IPS-20b (cell line): ENCODE measurements around the gene MAST3.
"Not testable (repeated sequence)": the region's sequence is repeated elsewhere in the genome, so short reads cannot be mapped to it uniquely, and the experiment has no call there.

ENCODE experiments used
- H3K27ac ChIP-seq: one replicate; pipeline ENCODE4 v1.5.1; 2013; ENCODE audit warnings: low read length
- H3K27me3 ChIP-seq: 2 replicates; pipeline ENCODE4 v1.6.1; 2013; ENCODE audit warnings: mild to moderate bottlenecking, low read length, inconsistent platforms; ENCODE audit not compliant: insufficient read depth
- H3K36me3 ChIP-seq: 2 replicates; pipeline ENCODE4 v1.6.1; 2013; ENCODE audit warnings: low read depth, mild to moderate bottlenecking, inconsistent platforms, low read length, moderate library complexity; ENCODE audit not compliant: insufficient read depth
- H3K4me1 ChIP-seq: 2 replicates; pipeline ENCODE4 v1.6.1; 2013; ENCODE audit warnings: mild to moderate bottlenecking, control low read depth, inconsistent platforms, low read length, moderate library complexity; ENCODE audit not compliant: insufficient read depth
- H3K4me3 ChIP-seq: 2 replicates; pipeline ENCODE4 v1.5.1; 2013; ENCODE audit warnings: mild to moderate bottlenecking, low read length, inconsistent platforms
- H3K9ac ChIP-seq: 2 replicates; pipeline ENCODE4 v1.6.1; 2013; ENCODE audit warnings: low read depth, mild to moderate bottlenecking, inconsistent platforms, low read length, moderate library complexity
- H3K9me3 ChIP-seq: 2 replicates; pipeline ENCODE4 v1.6.1; 2013; ENCODE audit warnings: mild to moderate bottlenecking, low read depth, low read length, inconsistent platforms; ENCODE audit not compliant: insufficient read depth

MAST3 gene

GRCh38 chr19:18063463-18063862, 34.1 kb upstream of the MAST3 start:
- no peaks in the 10 kb centered on the region for H3K27me3 ChIP-seq
- no peak overlapping the region for H3K9ac ChIP-seq
- no peaks in the 10 kb centered on the region for H3K9me3 ChIP-seq
- H3K36me3 ChIP-seq: no peaks in the 10 kb centered on the region
- no peak overlapping the region for H3K4me3 ChIP-seq
- H3K4me1 ChIP-seq: no peaks in the 10 kb centered on the region
- H3K27ac ChIP-seq: no peak overlapping the region

- no peaks in the 10 kb centered on the region for H3K4me1 ChIP-seq
- no peaks in the 10 kb centered on the region for H3K27me3 ChIP-seq
- H3K4me3 ChIP-seq: no peak overlapping the region
- H3K9ac ChIP-seq: no peak overlapping the region
- H3K27ac ChIP-seq: no peak overlapping the region
- H3K9me3 ChIP-seq: no peaks in the 10 kb centered on the region
- H3K36me3 ChIP-seq: no peaks in the 10 kb centered on the region
These were observed 32.4 kb upstream of the MAST3 start for GRCh38 chr19:18065173-18065495.

GRCh38 chr19:18068395-18068794, 29.2 kb upstream of the MAST3 start:
- H3K4me1 ChIP-seq: no peaks in the 10 kb centered on the region
- no peak overlapping the region for H3K9ac ChIP-seq
- H3K36me3 ChIP-seq: no peaks in the 10 kb centered on the region
- H3K27ac ChIP-seq: no peak overlapping the region
- no peaks in the 10 kb centered on the region for H3K9me3 ChIP-seq
- H3K4me3 ChIP-seq: no peak overlapping the region
- no peaks in the 10 kb centered on the region for H3K27me3 ChIP-seq

- Histone ChIP-seq H3K4me1 (no peaks in the 10 kb centered on the region), H3K4me3 (no peak overlapping the region), H3K9me3 (no peaks in the 10 kb centered on the region), H3K27ac (no peak overlapping the region), H3K9ac (no peak overlapping the region), H3K27me3 (no peaks in the 10 kb centered on the region), H3K36me3 (no peaks in the 10 kb centered on the region)
These were observed 28.2 kb upstream of the MAST3 start for GRCh38 chr19:18069383-18069782.

- Histone ChIP-seq H3K9ac (no peak overlapping the region), H3K4me1 (no peaks in the 10 kb centered on the region), H3K36me3 (no peaks in the 10 kb centered on the region), H3K4me3 (no peak overlapping the region), H3K27ac (no peak overlapping the region), H3K27me3 (no peaks in the 10 kb centered on the region), H3K9me3 (no peaks in the 10 kb centered on the region)
These were observed 27.4 kb upstream of the MAST3 start for GRCh38 chr19:18070181-18070580.

GRCh38 chr19:18072335-18072734, 25.2 kb upstream of the MAST3 start:
- H3K9ac ChIP-seq: no peak overlapping the region
- no peaks in the 10 kb centered on the region for H3K36me3 ChIP-seq

GRCh38 chr19:18073197-18073596, 24.4 kb upstream of the MAST3 start:
- no peak overlapping the region for H3K27ac ChIP-seq
- H3K4me3 ChIP-seq: no peak overlapping the region
- no peaks in the 10 kb centered on the region for H3K36me3 ChIP-seq
- H3K4me1 ChIP-seq: no peaks in the 10 kb centered on the region
- H3K9ac ChIP-seq: no peak overlapping the region
- H3K27me3 ChIP-seq: no peaks in the 10 kb centered on the region
- H3K9me3 ChIP-seq: no peaks in the 10 kb centered on the region

More at GRCh38 chr19:18072335-18072734, 25.2 kb upstream of the MAST3 start:
- Histone ChIP-seq H3K27me3 (no peaks in the 10 kb centered on the region), H3K4me3 (no peak overlapping the region), H3K9me3 (no peaks in the 10 kb centered on the region), H3K27ac (no peak overlapping the region), H3K4me1 (no peaks in the 10 kb centered on the region)

- Histone ChIP-seq H3K9ac (no peak overlapping the region), H3K4me1 (no peaks in the 10 kb centered on the region), H3K4me3 (no peak overlapping the region), H3K9me3 (no peaks in the 10 kb centered on the region), H3K27me3 (no peaks in the 10 kb centered on the region), H3K36me3 (no peaks in the 10 kb centered on the region), H3K27ac (no peak overlapping the region)
These were observed 23.4 kb upstream of the MAST3 start for GRCh38 chr19:18074192-18074591.

- no peaks in the 10 kb centered on the region for H3K27me3 ChIP-seq
- H3K4me1 ChIP-seq: no peaks in the 10 kb centered on the region
- H3K36me3 ChIP-seq: no peaks in the 10 kb centered on the region
- no peak overlapping the region for H3K4me3 ChIP-seq
- H3K27ac ChIP-seq: no peak overlapping the region
- H3K9me3 ChIP-seq: no peaks in the 10 kb centered on the region
- no peak overlapping the region for H3K9ac ChIP-seq
These were observed 13.5 kb upstream of the MAST3 start for GRCh38 chr19:18083929-18084684.

- H3K9me3 ChIP-seq: no peaks in the 10 kb centered on the region
- no peaks in the 10 kb centered on the region for H3K36me3 ChIP-seq
- H3K4me1 ChIP-seq: no peaks in the 10 kb centered on the region
- H3K27me3 ChIP-seq: no peaks in the 10 kb centered on the region
- H3K4me3 ChIP-seq: no peak overlapping the region
- H3K27ac ChIP-seq: no peak overlapping the region
- no peak overlapping the region for H3K9ac ChIP-seq
These were observed 11.7 kb upstream of the MAST3 start for GRCh38 chr19:18085702-18086457.

GRCh38 chr19:18086590-18087138, 10.9 kb upstream of the MAST3 start, which contains the start of gene IL12RB1:
TSS of gene IL12RB1 (minus strand) at chr19:18086934. CDS start at chr19:18086823, 111 bp downstream.
- Histone ChIP-seq H3K27ac (no peak within 1 kb of the TSS), H3K9ac (no peak within 1 kb of the TSS), H3K27me3 (no peaks in the 10 kb centered on the region), H3K4me1 (no peaks in the 10 kb centered on the region), H3K4me3 (no peak within 1 kb of the TSS), H3K9me3 (no peaks in the 10 kb centered on the region), H3K36me3 (no peaks in the 10 kb centered on the region)

GRCh38 chr19:18089096-18089541, 8.5 kb upstream of the MAST3 start:
- not testable (repeated sequence) for H3K4me1 ChIP-seq, H3K27ac ChIP-seq, H3K9me3 ChIP-seq, H3K36me3 ChIP-seq, H3K9ac ChIP-seq, H3K4me3 ChIP-seq, H3K27me3 ChIP-seq
